ENCODE data around the gene SOX11. TPM values are rescaled to one million over a fixed set of nuclear protein-coding genes. Genes with fewer than 3 reads are reported as not detected.

SOX11 gene
- total RNA-seq, 1 donor from 2014 or later, result 31.6 TPM

DNA sequence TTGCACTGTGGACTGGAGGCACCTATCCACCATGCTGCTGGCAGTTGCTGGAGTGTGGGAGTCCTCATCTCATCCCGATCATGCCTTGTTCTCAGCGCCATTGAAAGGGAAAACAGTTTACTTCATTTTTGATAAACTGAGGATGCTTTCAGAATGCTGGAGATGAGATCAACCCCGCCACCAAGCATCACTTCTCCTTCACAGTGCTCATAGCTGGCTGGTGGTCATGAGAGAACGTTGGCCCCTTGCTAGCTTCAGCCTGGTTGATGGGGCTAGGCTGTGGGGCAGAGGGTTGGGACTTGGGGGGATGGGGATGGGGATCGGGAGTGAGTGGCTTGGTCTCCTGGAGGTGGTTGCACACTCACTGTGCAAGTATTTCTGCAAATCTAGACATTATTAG, 30.1 kb downstream of the SOX11 start:
- no peaks in the 10 kb centered on the region for H3K36me3 Mint-ChIP-seq (ENCODE audit: low read depth)
- TF ChIP-seq, protein P1, sequence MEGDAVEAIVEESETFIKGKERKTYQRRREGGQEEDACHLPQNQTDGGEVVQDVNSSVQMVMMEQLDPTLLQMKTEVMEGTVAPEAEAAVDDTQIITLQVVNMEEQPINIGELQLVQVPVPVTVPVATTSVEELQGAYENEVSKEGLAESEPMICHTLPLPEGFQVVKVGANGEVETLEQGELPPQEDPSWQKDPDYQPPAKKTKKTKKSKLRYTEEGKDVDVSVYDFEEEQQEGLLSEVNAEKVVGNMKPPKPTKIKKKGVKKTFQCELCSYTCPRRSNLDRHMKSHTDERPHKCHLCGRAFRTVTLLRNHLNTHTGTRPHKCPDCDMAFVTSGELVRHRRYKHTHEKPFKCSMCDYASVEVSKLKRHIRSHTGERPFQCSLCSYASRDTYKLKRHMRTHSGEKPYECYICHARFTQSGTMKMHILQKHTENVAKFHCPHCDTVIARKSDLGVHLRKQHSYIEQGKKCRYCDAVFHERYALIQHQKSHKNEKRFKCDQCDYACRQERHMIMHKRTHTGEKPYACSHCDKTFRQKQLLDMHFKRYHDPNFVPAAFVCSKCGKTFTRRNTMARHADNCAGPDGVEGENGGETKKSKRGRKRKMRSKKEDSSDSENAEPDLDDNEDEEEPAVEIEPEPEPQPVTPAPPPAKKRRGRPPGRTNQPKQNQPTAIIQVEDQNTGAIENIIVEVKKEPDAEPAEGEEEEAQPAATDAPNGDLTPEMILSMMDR (IDR thresholded peaks at IDR 0.05), result no peak
- no peaks in the 10 kb centered on the region for H3K27me3 Mint-ChIP-seq (ENCODE audit: low read depth)
- H3K4me3 Mint-ChIP-seq (ENCODE audit: unreplicated experiment), result no peak overlapping the region
- no peak for DNase-seq (ENCODE audit: low spot score)
- no peaks in the 10 kb centered on the region for H3K9me3 Mint-ChIP-seq (ENCODE audit: low read depth)
- peaks cover 15% of the 10 kb centered on the region for H3K4me1 Mint-ChIP-seq (ENCODE audit: low read depth)
- H3K27ac Mint-ChIP-seq (ENCODE audit: unreplicated experiment), result no peak overlapping the region

DNA sequence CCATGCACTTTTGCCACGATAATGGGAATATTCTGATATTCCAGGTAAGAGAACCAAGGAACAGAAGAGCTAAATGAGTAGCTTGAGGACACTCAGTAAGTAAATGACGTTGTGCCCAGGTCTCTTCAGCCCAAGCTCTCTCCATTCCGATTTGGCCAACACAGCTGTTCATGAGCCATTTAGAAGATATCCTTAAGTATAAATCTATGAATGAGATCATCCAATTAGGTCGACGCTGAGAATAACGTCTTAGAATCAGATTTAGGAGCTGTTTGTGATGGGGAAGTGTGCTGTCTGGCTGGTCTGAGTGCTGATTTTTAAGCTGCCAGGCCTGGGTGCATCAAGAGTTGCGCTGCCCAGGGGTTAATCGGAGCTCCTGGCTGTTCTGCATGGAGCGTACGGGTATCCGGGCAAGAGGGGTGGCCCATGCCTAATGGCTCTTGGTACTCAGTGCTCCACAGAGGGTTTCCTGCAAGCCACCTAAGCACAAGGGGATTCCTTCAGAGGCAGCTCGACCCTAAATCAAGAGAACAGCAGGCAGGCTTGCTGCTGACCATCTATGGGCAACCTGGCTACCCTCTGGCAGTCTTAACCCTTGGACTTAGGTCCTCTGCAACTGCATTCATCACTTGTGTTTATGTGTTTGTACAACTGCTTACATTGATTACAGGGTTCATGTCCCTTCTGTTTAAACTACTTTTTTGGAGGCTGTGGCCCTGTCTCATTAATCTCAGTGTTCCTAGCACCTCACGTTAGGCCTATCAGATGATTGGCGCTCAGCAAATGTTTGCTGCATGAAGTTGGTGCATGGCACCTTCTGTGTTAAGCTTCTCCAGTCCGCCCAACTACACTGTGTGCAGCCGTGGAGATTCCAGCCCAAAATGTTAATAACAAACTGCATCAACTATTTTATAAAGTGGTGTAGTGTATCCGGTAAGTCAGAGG, 31.9 kb downstream of the SOX11 start:
- DNase-seq (ENCODE audit: low spot score), result no peak
- Mint-ChIP-seq H3K4me1 (ENCODE audit: low read depth) (peaks cover 15% of the 10 kb centered on the region), H3K27me3 (ENCODE audit: low read depth) (no peaks in the 10 kb centered on the region), H3K27ac (ENCODE audit: unreplicated experiment) (no peak overlapping the region), H3K9me3 (ENCODE audit: low read depth) (no peaks in the 10 kb centered on the region), H3K4me3 (ENCODE audit: unreplicated experiment) (no peak overlapping the region), H3K36me3 (ENCODE audit: low read depth) (no peaks in the 10 kb centered on the region)
- TF ChIP-seq, protein P1 (IDR thresholded peaks at IDR 0.05), result no peak

DNA sequence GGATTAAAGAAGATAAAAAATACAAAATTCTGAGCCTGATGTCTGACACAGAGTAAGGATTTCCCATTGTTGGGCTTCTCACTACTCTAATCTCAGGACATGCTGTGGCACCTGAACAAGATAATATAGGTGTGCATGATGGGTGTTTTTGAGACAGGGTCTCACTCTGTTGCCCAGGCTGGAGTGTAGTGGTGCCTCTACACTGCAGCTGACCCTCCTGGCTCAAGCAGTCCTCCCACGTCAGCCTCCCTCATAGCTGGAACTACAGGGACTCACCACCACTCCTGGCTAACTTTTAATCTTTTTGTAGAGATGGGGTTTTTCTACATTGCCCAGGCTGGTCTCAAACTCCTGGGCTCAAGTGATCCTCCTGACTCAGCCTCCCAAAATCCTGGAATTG, 32.9 kb downstream of the SOX11 start:
- Mint-ChIP-seq H3K27ac (ENCODE audit: unreplicated experiment) (no peak overlapping the region), H3K4me3 (ENCODE audit: unreplicated experiment) (no peak overlapping the region), H3K36me3 (ENCODE audit: low read depth) (no peaks in the 10 kb centered on the region), H3K9me3 (ENCODE audit: low read depth) (no peaks in the 10 kb centered on the region), H3K27me3 (ENCODE audit: low read depth) (no peaks in the 10 kb centered on the region), H3K4me1 (ENCODE audit: low read depth) (peaks cover 10% of the 10 kb centered on the region)
- TF ChIP-seq, protein P1 (IDR thresholded peaks at IDR 0.05), result no peak
- DNase-seq (ENCODE audit: low spot score), result no peak

DNA sequence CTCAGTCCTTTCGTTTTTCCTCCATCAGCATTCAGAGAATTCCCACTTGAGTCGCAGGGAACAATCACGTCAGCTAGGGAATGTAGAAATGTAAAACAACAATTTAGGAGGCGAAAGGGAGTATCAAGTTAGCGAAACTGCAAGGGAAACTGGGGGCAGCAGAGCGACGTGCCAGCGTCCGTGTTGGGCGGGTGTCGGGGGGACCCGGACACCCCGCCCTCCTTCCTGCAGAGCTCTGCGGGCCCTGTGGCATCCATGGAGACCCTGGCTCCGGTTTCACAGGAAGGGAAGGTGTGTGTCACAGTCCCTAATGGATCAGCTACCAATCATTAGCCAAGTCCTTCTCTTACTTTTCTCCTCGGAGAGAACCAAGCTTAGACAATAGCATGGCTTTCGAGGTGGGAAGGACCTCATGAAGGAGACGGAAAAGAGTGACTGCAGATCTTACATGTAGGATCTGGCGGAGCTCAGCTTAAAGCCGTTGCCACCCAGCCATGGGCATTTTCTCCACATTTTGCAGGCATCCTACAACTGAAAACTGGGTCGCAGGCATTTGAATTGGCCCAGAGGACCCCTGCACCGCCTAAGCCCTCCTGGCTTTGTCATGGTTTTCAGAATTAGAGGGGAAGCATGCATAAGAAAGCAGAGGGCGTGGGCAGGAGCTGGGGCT, 33.7 kb downstream of the SOX11 start:
- no peak for DNase-seq (ENCODE audit: low spot score)
- H3K27ac Mint-ChIP-seq (ENCODE audit: unreplicated experiment), result no peak overlapping the region
- H3K9me3 Mint-ChIP-seq (ENCODE audit: low read depth), result no peaks in the 10 kb centered on the region
- no peak overlapping the region for H3K4me3 Mint-ChIP-seq (ENCODE audit: unreplicated experiment)
- TF ChIP-seq, protein P1 (IDR thresholded peaks at IDR 0.05), result no peak
- H3K36me3 Mint-ChIP-seq (ENCODE audit: low read depth), result no peaks in the 10 kb centered on the region
- peaks cover 4% of the 10 kb centered on the region for H3K4me1 Mint-ChIP-seq (ENCODE audit: low read depth)
- H3K27me3 Mint-ChIP-seq (ENCODE audit: low read depth), result no peaks in the 10 kb centered on the region

DNA sequence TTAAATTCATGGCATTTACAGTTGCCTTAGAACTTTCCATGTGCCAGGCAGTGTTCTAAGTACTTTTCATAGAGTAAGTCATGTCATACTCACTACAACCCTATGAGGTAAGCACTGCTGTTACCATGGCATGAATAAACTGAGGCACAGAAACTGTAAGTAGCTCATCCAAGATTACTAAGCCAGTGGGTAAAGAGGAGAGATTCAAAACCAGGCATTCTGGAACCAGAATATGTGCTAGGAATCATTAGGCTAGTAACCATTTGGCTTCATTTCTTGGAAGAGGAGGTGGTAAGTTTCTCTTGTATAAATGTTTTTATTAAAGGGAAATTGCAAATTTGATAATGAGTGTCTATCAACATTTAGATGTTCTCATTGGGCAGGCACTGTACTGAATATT, 35.1 kb downstream of the SOX11 start:
- no peak for DNase-seq (ENCODE audit: low spot score)
- H3K27me3 Mint-ChIP-seq (ENCODE audit: low read depth), result no peaks in the 10 kb centered on the region
- H3K36me3 Mint-ChIP-seq (ENCODE audit: low read depth), result no peaks in the 10 kb centered on the region
- no peaks in the 10 kb centered on the region for H3K9me3 Mint-ChIP-seq (ENCODE audit: low read depth)
- peaks cover 4% of the 10 kb centered on the region for H3K4me1 Mint-ChIP-seq (ENCODE audit: low read depth)
- H3K27ac Mint-ChIP-seq (ENCODE audit: unreplicated experiment), result no peak overlapping the region
- no peak overlapping the region for H3K4me3 Mint-ChIP-seq (ENCODE audit: unreplicated experiment)
- TF ChIP-seq, protein P1 (IDR thresholded peaks at IDR 0.05), result no peak

Measured in chondrocyte (in vitro differentiated cells).